Activated CD4-positive, alpha-beta T cell treated with anti-CD3 and anti-CD28 coated beads, Interleukin-2, amount 10 ng/mL, durations not matched to agents 24 days and 14 days (primary cell): Measurements from ENCODE around the gene RSPRY1. TPM values are rescaled to one million over a fixed set of nuclear protein-coding genes. Genes with fewer than 3 reads are reported as not detected.
A peak's percentile ranks its signal among the peaks of the same experiment; 100 is the strongest.

Source experiments
- DNase-seq: peaks from one replicate; pipeline ENCODE4 v3.0.0; 2022
- H3K27ac Mint-ChIP-seq: one replicate; pipeline ENCODE4 v1.8.0; 2022; ENCODE audit warnings: mild to moderate bottlenecking, mixed read lengths
- H3K27me3 Mint-ChIP-seq: one replicate; pipeline ENCODE4 v1.8.0; 2022; ENCODE audit warnings: mixed read lengths
- H3K36me3 Mint-ChIP-seq: one replicate; pipeline ENCODE4 v1.8.0; 2022; ENCODE audit warnings: low read depth, mild to moderate bottlenecking, mixed read lengths
- H3K4me1 Mint-ChIP-seq: one replicate; pipeline ENCODE4 v1.8.0; 2021; ENCODE audit warnings: mixed read lengths
- H3K4me3 Mint-ChIP-seq: one replicate; pipeline ENCODE4 v1.8.0; 2022; ENCODE audit warnings: mild to moderate bottlenecking, moderate library complexity, mixed read lengths
- H3K9me3 Mint-ChIP-seq: one replicate; pipeline ENCODE4 v1.8.0; 2021; ENCODE audit warnings: mixed read lengths
- intact Hi-C: fragments of 100-400 bp; cut with micrococcal nuclease; formaldehyde crosslinking; loops from one replicate; pipeline ENCODE4 v1.15.1; 2023
- total RNA-seq: library from RNA; stranded (reverse); gene quantifications from 2 replicates; pipeline ENCODE4 v1.2.3, GENCODE V29; 2022

RSPRY1 gene
- total RNA-seq: 33.0 and 36.6 TPM in 2 replicates

- Mint-ChIP-seq H3K27ac (peak within 1 kb of the TSS; percentile 98), H3K4me3 (peak within 1 kb of the TSS; percentile 97), H3K36me3 (peaks cover 16% of the 10 kb centered on the region), H3K27me3 (peaks cover 2% of the 10 kb centered on the region), H3K4me1 (peaks cover 34% of the 10 kb centered on the region), H3K9me3 (no peaks in the 10 kb centered on the region)
- peak; percentile 100 for DNase-seq
- intact Hi-C loops: loop anchor here (1.0 to 10.0 kb wide), 6 partner anchors 59 to 731 kb away; partner anchors contain the start of genes ARL2BP, CCDC102A, CIAPIN1 and COQ9
Measured at GRCh38 chr16:57185945-57186871, at the start of gene RSPRY1, which contains the start of gene PSME3IP1. RSPRY1 (plus strand) TSS chr16:57186329; CDS start chr16:57204659, 18,330 bp downstream. PSME3IP1 (minus strand) TSS chr16:57186039; CDS start chr16:57173854, 12,185 bp downstream.

- Mint-ChIP-seq H3K36me3 (peaks cover 1% of the 10 kb centered on the region), H3K9me3 (no peaks in the 10 kb centered on the region), H3K4me1 (peaks cover 43% of the 10 kb centered on the region)
Measured at GRCh38 chr16:57137043-57137442, 49.1 kb upstream of the RSPRY1 start.

GRCh38 chr16:57137566-57138273, 48.4 kb upstream of the RSPRY1 start:
- intact Hi-C loops: no loop called here
- Mint-ChIP-seq H3K27ac (no peak overlapping the region), H3K9me3 (no peaks in the 10 kb centered on the region), H3K4me1 (peaks cover 46% of the 10 kb centered on the region), H3K4me3 (no peak overlapping the region), H3K27me3 (no peaks in the 10 kb centered on the region), H3K36me3 (peaks cover 3% of the 10 kb centered on the region)
- DNase-seq: no peak

More at GRCh38 chr16:57137043-57137442, 49.1 kb upstream of the RSPRY1 start:
- H3K27me3 Mint-ChIP-seq: no peaks in the 10 kb centered on the region
- no peak overlapping the region for H3K27ac Mint-ChIP-seq
- no peak overlapping the region for H3K4me3 Mint-ChIP-seq
- DNase-seq: no peak
- intact Hi-C loops: no loop called here

- DNase-seq: no peak
- Mint-ChIP-seq H3K4me3 (no peak overlapping the region), H3K27ac (no peak overlapping the region), H3K36me3 (peaks cover 3% of the 10 kb centered on the region), H3K4me1 (peaks cover 47% of the 10 kb centered on the region), H3K27me3 (no peaks in the 10 kb centered on the region), H3K9me3 (no peaks in the 10 kb centered on the region)
- intact Hi-C loops: no loop called here
Measured at GRCh38 chr16:57138281-57138935, 47.7 kb upstream of the RSPRY1 start.

- H3K4me3 Mint-ChIP-seq: no peak overlapping the region
- intact Hi-C loops: no loop called here
- peaks cover 3% of the 10 kb centered on the region for H3K36me3 Mint-ChIP-seq
- peaks cover 24% of the 10 kb centered on the region for H3K4me1 Mint-ChIP-seq
- DNase-seq: no peak
- no peaks in the 10 kb centered on the region for H3K27me3 Mint-ChIP-seq
- peak overlapping the region; percentile 92 for H3K27ac Mint-ChIP-seq
- no peaks in the 10 kb centered on the region for H3K9me3 Mint-ChIP-seq
Measured at GRCh38 chr16:57140931-57141668, 45.0 kb upstream of the RSPRY1 start.

GRCh38 chr16:57141822-57142631, 44.1 kb upstream of the RSPRY1 start:
- Mint-ChIP-seq H3K4me3 (peak overlapping the region; percentile 54), H3K4me1 (peaks cover 21% of the 10 kb centered on the region), H3K27me3 (no peaks in the 10 kb centered on the region), H3K27ac (peak overlapping the region; percentile 92), H3K9me3 (no peaks in the 10 kb centered on the region), H3K36me3 (peaks cover 3% of the 10 kb centered on the region)
- intact Hi-C loops: no loop called here
- peak; percentile 75 for DNase-seq

DNA sequence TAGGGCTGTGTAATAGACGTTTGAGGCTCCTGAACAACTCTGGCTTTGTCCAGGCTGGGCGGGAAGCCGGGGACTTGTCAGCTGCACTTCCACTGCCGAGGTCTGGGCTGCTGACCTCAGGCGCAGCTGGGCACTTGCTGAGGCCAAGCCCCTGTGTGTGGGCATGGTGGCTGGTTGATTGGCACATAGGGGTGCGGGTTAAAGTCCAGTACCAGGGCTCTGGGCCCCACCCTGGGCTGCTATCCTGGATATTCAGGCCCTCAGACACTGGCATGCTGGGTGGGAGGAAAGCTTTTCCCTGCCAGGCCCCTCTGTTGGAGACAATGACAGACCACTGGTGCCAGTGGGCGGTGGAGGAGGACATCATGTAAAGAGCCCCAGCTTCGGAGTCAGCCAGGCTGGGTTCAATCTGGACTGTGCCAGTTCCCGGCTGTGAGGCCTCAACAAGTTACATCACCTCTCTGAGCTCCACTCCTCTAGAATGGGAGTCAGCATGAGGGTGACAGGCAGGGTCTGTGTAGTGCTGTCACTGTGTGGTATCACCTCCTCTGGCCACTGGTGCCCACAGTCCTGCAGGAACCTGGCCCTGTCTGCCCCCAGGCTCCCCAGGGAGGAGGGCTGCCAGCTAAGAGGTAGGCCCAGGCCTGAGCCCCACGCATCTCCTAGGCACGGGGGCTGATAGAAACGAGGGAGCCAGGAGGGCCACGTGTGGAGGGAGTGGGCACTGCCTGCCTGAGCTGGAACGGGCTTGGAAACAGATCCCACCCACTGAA, 42.8 kb upstream of the RSPRY1 start:
- Mint-ChIP-seq H3K9me3 (no peaks in the 10 kb centered on the region), H3K4me3 (no peak overlapping the region), H3K36me3 (peaks cover 3% of the 10 kb centered on the region), H3K27me3 (no peaks in the 10 kb centered on the region), H3K4me1 (peaks cover 24% of the 10 kb centered on the region), H3K27ac (no peak overlapping the region)
- no peak for DNase-seq
- intact Hi-C loops: no loop called here

DNA sequence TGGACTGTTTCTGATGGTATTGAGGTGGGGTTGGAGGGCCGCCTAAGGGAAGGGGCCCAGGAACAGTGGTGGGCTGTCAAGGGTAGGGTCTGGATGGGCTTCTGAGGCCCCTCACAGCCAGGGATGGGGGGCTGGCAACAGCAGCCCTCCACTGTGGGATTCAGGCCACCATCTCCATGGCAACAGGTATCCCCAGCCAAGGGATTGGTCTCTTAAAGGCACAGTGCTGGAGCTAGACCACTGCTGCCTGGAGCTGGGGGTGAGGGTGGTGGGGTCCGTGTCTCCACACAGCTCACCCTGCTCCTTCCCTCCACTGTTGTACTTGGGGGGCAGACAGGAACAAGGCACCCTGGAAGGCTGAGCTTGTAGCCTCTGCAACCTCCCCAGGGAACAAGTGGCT, 42.1 kb upstream of the RSPRY1 start:
- Mint-ChIP-seq H3K4me3 (no peak overlapping the region), H3K9me3 (no peaks in the 10 kb centered on the region), H3K36me3 (peaks cover 6% of the 10 kb centered on the region), H3K27ac (no peak overlapping the region), H3K4me1 (peaks cover 26% of the 10 kb centered on the region), H3K27me3 (no peaks in the 10 kb centered on the region)
- no peak for DNase-seq
- intact Hi-C loops: no loop called here

DNA sequence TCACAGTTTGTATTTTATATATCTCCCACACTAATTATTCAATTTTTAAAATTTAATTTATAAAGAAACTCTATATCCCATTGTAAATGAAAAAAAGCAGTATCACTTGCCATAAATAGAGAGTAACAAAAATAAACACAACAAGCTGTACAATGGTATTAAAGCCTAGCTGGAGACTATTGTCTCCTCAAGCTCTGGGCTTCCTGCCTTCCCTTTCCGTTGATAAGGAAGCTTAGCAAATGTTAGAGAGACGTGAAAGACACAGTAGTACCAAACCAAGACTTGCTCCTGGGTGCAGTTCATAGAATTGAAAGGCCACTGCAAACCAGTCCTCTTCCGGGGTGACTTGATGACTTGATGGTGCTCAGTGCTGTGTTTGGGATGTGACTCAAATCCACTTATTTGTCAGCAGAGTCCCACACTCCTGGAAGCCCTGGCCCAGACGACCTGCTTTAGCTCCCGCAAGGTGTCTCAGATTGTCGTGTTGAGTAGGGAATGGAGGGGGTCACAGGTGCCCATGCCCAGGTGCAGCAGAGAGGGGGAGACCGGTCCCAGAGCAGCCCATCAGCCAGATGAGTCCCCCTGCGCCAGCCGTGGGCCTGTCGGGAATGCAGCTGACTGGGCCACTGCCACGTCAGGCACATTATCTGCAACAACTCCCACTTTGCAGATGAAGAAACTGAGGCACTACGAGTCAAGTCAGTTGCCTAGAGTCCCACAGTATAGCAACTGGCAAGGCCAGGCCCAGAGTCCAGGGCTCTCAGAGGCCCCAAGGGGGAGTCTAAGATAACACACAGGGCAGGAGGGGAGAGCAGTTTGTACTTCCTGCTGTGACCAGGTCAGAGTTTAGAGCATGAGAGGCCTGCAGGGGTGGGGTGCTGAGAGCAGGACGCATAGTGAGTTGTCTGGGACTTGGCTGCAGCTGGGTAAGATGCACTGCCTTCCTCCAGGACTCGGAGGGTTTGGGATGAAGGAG, 40.8 kb upstream of the RSPRY1 start:
- H3K27me3 Mint-ChIP-seq: no peaks in the 10 kb centered on the region
- no peak for DNase-seq
- no peak overlapping the region for H3K4me3 Mint-ChIP-seq
- H3K4me1 Mint-ChIP-seq: peaks cover 24% of the 10 kb centered on the region
- H3K27ac Mint-ChIP-seq: peak overlapping the region; percentile 8
- intact Hi-C loops: no loop called here
- H3K36me3 Mint-ChIP-seq: peaks cover 6% of the 10 kb centered on the region
- no peaks in the 10 kb centered on the region for H3K9me3 Mint-ChIP-seq

- Mint-ChIP-seq H3K27me3 (no peaks in the 10 kb centered on the region), H3K36me3 (peaks cover 6% of the 10 kb centered on the region), H3K27ac (no peak overlapping the region), H3K9me3 (no peaks in the 10 kb centered on the region), H3K4me3 (no peak overlapping the region), H3K4me1 (peaks cover 21% of the 10 kb centered on the region)
- intact Hi-C loops: no loop called here
- no peak for DNase-seq
Measured at GRCh38 chr16:57146040-57146647, 40.0 kb upstream of the RSPRY1 start.

GRCh38 chr16:57146735-57147134, 39.4 kb upstream of the RSPRY1 start:
- Mint-ChIP-seq H3K36me3 (peaks cover 6% of the 10 kb centered on the region), H3K4me1 (peaks cover 17% of the 10 kb centered on the region), H3K27me3 (no peaks in the 10 kb centered on the region), H3K27ac (no peak overlapping the region), H3K4me3 (no peak overlapping the region), H3K9me3 (no peaks in the 10 kb centered on the region)
- intact Hi-C loops: no loop called here
- DNase-seq: no peak
